Neuron (in vitro differentiated cells): ENCODE measurements around the gene GM2A.
"Not testable (repeated sequence)": the region's sequence is repeated elsewhere in the genome, so short reads cannot be mapped to it uniquely, and the experiment has no call there.

ENCODE experiments used
- H2AFZ ChIP-seq: one replicate; pipeline ENCODE4 v1.6.1; 2013; ENCODE audit warnings: low read depth, mild to moderate bottlenecking, inconsistent platforms, low read length, moderate library complexity
- H3K27me3 ChIP-seq: one replicate; pipeline ENCODE4 v1.6.1; 2013; ENCODE audit warnings: low read length; ENCODE audit not compliant: insufficient read depth
- H3K36me3 ChIP-seq: one replicate; pipeline ENCODE4 v1.6.1; 2013; ENCODE audit warnings: low read length; ENCODE audit not compliant: insufficient read depth
- H3K4me1 ChIP-seq: one replicate; pipeline ENCODE4 v1.6.1; 2013; ENCODE audit warnings: low read length; ENCODE audit not compliant: insufficient read depth
- H3K4me3 ChIP-seq: 2 replicates; pipeline ENCODE4 v1.5.1; 2013; ENCODE audit warnings: mild to moderate bottlenecking, low read length, moderate library complexity
- H3K9me3 ChIP-seq: one replicate; pipeline ENCODE4 v1.6.1; 2013; ENCODE audit warnings: low read length

GM2A gene

DNA sequence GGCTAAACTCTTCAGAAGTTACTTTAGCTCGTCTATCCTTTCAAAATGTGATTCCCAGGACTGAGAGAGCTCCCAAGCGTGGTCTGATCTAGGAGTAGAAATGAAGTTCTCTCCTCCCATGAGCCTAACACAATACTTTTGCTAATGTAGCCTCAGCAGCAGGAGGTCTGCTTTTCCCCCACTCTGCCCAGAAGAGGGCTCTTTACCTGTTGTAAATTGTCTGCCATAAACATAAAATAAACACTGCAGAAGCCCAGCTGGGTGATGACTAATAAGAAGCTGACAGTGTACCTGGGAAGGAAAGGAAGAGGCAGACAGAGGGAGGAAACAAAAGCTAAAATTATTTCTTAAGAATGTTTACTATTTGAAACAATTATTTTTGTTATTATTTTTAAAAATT, 35.2 kb downstream of the GM2A start:
- Histone ChIP-seq H3K27me3 (no peaks in the 10 kb centered on the region), H3K9me3 (no peaks in the 10 kb centered on the region), H2AFZ (no peak overlapping the region), H3K4me3 (no peak overlapping the region), H3K4me1 (no peaks in the 10 kb centered on the region), H3K36me3 (no peaks in the 10 kb centered on the region)

GRCh38 chr5:151293624-151294023, 40.6 kb downstream of the GM2A start:
- no peaks in the 10 kb centered on the region for H3K9me3 ChIP-seq
- H3K36me3 ChIP-seq = no peaks in the 10 kb centered on the region
- no peaks in the 10 kb centered on the region for H3K27me3 ChIP-seq
- no peaks in the 10 kb centered on the region for H3K4me1 ChIP-seq
- H2AFZ ChIP-seq = no peak overlapping the region
- H3K4me3 ChIP-seq = no peak overlapping the region

GRCh38 chr5:151295138-151295537, 42.2 kb downstream of the GM2A start:
- no peak overlapping the region for H3K4me3 ChIP-seq
- H3K9me3 ChIP-seq = no peaks in the 10 kb centered on the region
- H3K4me1 ChIP-seq = no peaks in the 10 kb centered on the region
- no peaks in the 10 kb centered on the region for H3K36me3 ChIP-seq
- no peaks in the 10 kb centered on the region for H3K27me3 ChIP-seq
- H2AFZ ChIP-seq = no peak overlapping the region

- Histone ChIP-seq H3K27me3 (no peaks in the 10 kb centered on the region), H2AFZ (no peak overlapping the region), H3K4me1 (no peaks in the 10 kb centered on the region), H3K4me3 (no peak overlapping the region), H3K36me3 (no peaks in the 10 kb centered on the region), H3K9me3 (no peaks in the 10 kb centered on the region)
These were observed 42.9 kb downstream of the GM2A start for GRCh38 chr5:151295791-151296477.

DNA sequence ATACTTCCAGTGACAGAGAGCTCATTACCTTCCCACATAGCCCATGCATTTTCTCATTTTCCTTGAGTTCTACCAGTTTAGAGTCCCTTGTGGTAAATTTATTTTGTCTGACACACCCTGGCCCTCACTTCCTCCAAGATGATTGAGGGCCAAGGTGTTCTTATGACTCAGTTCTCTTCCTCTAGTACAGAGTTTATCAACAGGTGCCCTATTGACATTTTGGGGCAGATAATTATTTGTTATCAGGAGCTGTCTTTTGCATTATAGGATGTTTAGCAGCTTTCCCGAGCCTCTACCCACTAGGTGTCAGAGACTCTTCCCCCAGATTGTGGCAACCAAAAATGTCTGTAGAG, 43.5 kb downstream of the GM2A start:
- Histone ChIP-seq H3K27me3 (no peaks in the 10 kb centered on the region), H3K4me3 (no peak overlapping the region), H3K9me3 (no peaks in the 10 kb centered on the region), H3K36me3 (no peaks in the 10 kb centered on the region), H2AFZ (no peak overlapping the region), H3K4me1 (no peaks in the 10 kb centered on the region)

- Histone ChIP-seq H3K27me3 (no peaks in the 10 kb centered on the region), H3K9me3 (no peaks in the 10 kb centered on the region), H3K4me1 (no peaks in the 10 kb centered on the region), H2AFZ (no peak overlapping the region), H3K4me3 (no peak overlapping the region), H3K36me3 (no peaks in the 10 kb centered on the region)
These were observed 44.0 kb downstream of the GM2A start for GRCh38 chr5:151296974-151297373.

- H3K4me1 ChIP-seq = no peaks in the 10 kb centered on the region
- H3K4me3 ChIP-seq = no peak overlapping the region
- H3K9me3 ChIP-seq = no peaks in the 10 kb centered on the region
- no peaks in the 10 kb centered on the region for H3K27me3 ChIP-seq
- H2AFZ ChIP-seq = no peak overlapping the region
- no peaks in the 10 kb centered on the region for H3K36me3 ChIP-seq
These were observed 45.3 kb downstream of the GM2A start for GRCh38 chr5:151298063-151298855.

GRCh38 chr5:151303666-151304065, 50.7 kb downstream of the GM2A start, which contains the start of gene SLC36A3:
TSS of gene SLC36A3 (minus strand) at chr5:151303766. CDS start at chr5:151303354, 412 bp downstream.
- no peaks in the 10 kb centered on the region for H3K4me1 ChIP-seq
- no peaks in the 10 kb centered on the region for H3K9me3 ChIP-seq
- no peaks in the 10 kb centered on the region for H3K36me3 ChIP-seq
- H3K27me3 ChIP-seq = no peaks in the 10 kb centered on the region
- no peak within 1 kb of the TSS for H2AFZ ChIP-seq
- no peak within 1 kb of the TSS for H3K4me3 ChIP-seq

- H3K36me3 ChIP-seq, H3K9me3 ChIP-seq, H2AFZ ChIP-seq, H3K4me3 ChIP-seq, H3K27me3 ChIP-seq, H3K4me1 ChIP-seq: not testable (repeated sequence)
These were observed 56.3 kb downstream of the GM2A start for GRCh38 chr5:151309266-151309665.

DNA sequence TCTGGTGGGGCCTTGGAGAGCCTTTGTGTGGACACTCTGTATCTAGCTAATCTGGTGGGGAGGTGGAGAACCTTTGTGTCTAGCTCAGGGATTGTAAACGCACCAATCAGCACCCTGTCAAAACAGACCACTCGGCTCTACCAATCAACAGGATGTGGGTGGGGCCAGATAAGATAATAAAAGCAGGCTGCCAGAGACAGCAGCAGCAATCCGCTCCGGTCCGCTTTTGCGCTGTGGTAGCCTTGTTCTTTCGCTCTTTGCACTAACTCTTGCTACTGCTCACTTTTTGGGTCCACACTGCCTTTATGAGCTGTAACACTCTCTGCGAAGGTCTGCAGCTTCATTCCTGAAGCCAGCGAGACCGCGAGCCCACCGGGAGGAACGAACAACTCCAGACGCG, 56.8 kb downstream of the GM2A start:
- not testable (repeated sequence) for H2AFZ ChIP-seq, H3K4me1 ChIP-seq, H3K27me3 ChIP-seq, H3K9me3 ChIP-seq, H3K36me3 ChIP-seq, H3K4me3 ChIP-seq

GRCh38 chr5:151310932-151311331, 57.9 kb downstream of the GM2A start:
- Histone ChIP-seq H3K4me1 (no peaks in the 10 kb centered on the region), H3K4me3 (no peak overlapping the region), H3K27me3 (no peaks in the 10 kb centered on the region), H2AFZ (no peak overlapping the region), H3K36me3 (no peaks in the 10 kb centered on the region), H3K9me3 (no peaks in the 10 kb centered on the region)

DNA sequence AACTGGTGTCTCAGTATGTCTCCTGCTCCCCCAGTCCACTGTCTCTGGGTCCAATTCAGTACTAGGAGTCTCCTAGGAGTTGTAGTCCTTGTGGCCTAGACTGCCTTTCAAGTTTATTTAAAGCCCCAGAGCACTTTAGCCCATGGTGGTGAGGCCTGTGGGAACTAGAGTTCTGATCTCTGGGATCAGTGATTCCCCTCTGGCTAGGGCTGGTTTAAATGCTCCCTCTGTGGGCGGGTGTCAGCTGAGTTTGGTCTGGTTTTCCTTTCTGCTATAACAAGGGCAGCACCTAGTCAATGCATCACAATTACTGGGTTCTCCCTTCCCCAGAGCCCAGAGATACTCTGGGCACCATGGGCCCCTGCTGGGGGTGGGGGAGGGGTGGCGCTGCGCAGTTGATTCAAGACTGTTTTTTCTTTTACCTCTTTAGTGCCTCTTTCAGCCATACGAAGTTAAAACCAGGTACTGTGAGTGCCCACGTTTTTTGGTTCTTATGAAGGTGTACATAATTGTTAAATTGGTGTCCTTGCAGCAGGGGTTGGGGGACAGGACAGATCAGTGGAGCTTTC, 59.9 kb downstream of the GM2A start:
- no peak overlapping the region for H3K4me3 ChIP-seq
- no peaks in the 10 kb centered on the region for H3K9me3 ChIP-seq
- H3K36me3 ChIP-seq = no peaks in the 10 kb centered on the region
- no peak overlapping the region for H2AFZ ChIP-seq
- H3K4me1 ChIP-seq = no peaks in the 10 kb centered on the region
- no peaks in the 10 kb centered on the region for H3K27me3 ChIP-seq

DNA sequence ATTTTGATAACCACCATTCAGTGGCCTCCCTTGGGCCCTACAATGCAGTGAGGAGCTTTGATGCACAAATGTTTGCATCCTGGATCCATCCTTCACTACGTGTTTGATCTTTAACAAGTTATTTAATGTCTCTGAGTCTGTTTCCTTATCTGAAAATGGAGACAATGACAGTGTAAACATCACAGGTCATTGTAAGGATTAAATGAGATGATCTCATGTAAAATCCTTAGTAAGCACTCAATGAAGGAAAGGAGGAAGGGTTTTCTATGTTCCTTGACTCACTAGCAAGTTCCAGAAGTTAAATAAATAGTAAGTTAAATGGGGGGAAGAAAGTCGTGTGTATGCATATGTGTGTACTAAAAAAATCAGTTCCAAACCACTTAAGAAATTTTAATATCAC, 60.4 kb downstream of the GM2A start:
- H2AFZ ChIP-seq = no peak overlapping the region
- no peak overlapping the region for H3K4me3 ChIP-seq
- H3K9me3 ChIP-seq = no peaks in the 10 kb centered on the region
- H3K36me3 ChIP-seq = no peaks in the 10 kb centered on the region
- no peaks in the 10 kb centered on the region for H3K4me1 ChIP-seq
- no peaks in the 10 kb centered on the region for H3K27me3 ChIP-seq
